Measurements from ENCODE around the gene SS18L1. TPM values are rescaled to one million over a fixed set of nuclear protein-coding genes. Genes with fewer than 3 reads are reported as not detected.
A peak's percentile ranks its signal among the peaks of the same experiment; 100 is the strongest.

The SS18L1 gene
- total RNA-seq, 2 experiments from 2014 or later: 19.5 to 23.0 TPM

- ATAC-seq (no peak), DNase-seq (no peak)
- CTCF ChIA-PET: no interaction called here
- no peaks in the 10 kb centered on the region for H3K27me3 Mint-ChIP-seq
- H3K4me1 Mint-ChIP-seq: peaks cover 18% of the 10 kb centered on the region
- H3K27ac Mint-ChIP-seq: no peak overlapping the region
- peaks cover 39% of the 10 kb centered on the region for H3K36me3 Mint-ChIP-seq
- peaks cover 4% of the 10 kb centered on the region for H3K9me3 Mint-ChIP-seq (ENCODE audit: low read depth)
- H3K4me3 Mint-ChIP-seq: no peak overlapping the region
Observed at GRCh38 chr20:62157387-62158087, 14.0 kb downstream of the SS18L1 start.

GRCh38 chr20:62158088-62158400 is 14.5 kb downstream of the SS18L1 start:
- peaks cover 34% of the 10 kb centered on the region for H3K36me3 Mint-ChIP-seq
- no peak for ATAC-seq
- H3K27me3 Mint-ChIP-seq: no peaks in the 10 kb centered on the region
- CTCF ChIA-PET: no interaction called here
- H3K4me1 Mint-ChIP-seq: peaks cover 18% of the 10 kb centered on the region
- peaks cover 4% of the 10 kb centered on the region for H3K9me3 Mint-ChIP-seq (ENCODE audit: low read depth)
- no peak overlapping the region for H3K27ac Mint-ChIP-seq
- no peak overlapping the region for H3K4me3 Mint-ChIP-seq
- no peak for DNase-seq

GRCh38 chr20:62158541-62158940 is 15.0 kb downstream of the SS18L1 start:
- peaks cover 1% of the 10 kb centered on the region for H3K9me3 Mint-ChIP-seq (ENCODE audit: low read depth)
- H3K4me3 Mint-ChIP-seq: no peak overlapping the region
- CTCF ChIA-PET: no interaction called here
- ATAC-seq (no peak), DNase-seq (no peak)
- no peak overlapping the region for H3K27ac Mint-ChIP-seq
- no peaks in the 10 kb centered on the region for H3K27me3 Mint-ChIP-seq
- peaks cover 29% of the 10 kb centered on the region for H3K36me3 Mint-ChIP-seq
- H3K4me1 Mint-ChIP-seq: peaks cover 18% of the 10 kb centered on the region

GRCh38 chr20:62159052-62159451 is 15.5 kb downstream of the SS18L1 start:
- H3K4me3 Mint-ChIP-seq: no peak overlapping the region

GRCh38 chr20:62159839-62160238 is 16.3 kb downstream of the SS18L1 start:
- Mint-ChIP-seq H3K9me3 (ENCODE audit: low read depth) (no peaks in the 10 kb centered on the region), H3K4me3 (no peak overlapping the region), H3K4me1 (peaks cover 18% of the 10 kb centered on the region), H3K27me3 (no peaks in the 10 kb centered on the region), H3K27ac (peak overlapping the region; percentile 62), H3K36me3 (peaks cover 18% of the 10 kb centered on the region)
- ATAC-seq (peak; percentile 59), DNase-seq (peak; percentile 84)
- CTCF ChIA-PET: no interaction called here

More at GRCh38 chr20:62159052-62159451, 15.5 kb downstream of the SS18L1 start:
- Mint-ChIP-seq H3K4me1 (peaks cover 18% of the 10 kb centered on the region), H3K27ac (no peak overlapping the region), H3K27me3 (no peaks in the 10 kb centered on the region), H3K9me3 (ENCODE audit: low read depth) (no peaks in the 10 kb centered on the region), H3K36me3 (peaks cover 24% of the 10 kb centered on the region)
- DNase-seq: no peak
- CTCF ChIA-PET: no interaction called here
- ATAC-seq: no peak

GRCh38 chr20:62160253-62160652 is 16.7 kb downstream of the SS18L1 start:
- DNase-seq (no peak), ATAC-seq (no peak)
- H3K9me3 Mint-ChIP-seq (ENCODE audit: low read depth): no peaks in the 10 kb centered on the region
- CTCF ChIA-PET: no interaction called here
- peaks cover 17% of the 10 kb centered on the region for H3K36me3 Mint-ChIP-seq
- H3K4me1 Mint-ChIP-seq: peaks cover 18% of the 10 kb centered on the region
- no peak overlapping the region for H3K4me3 Mint-ChIP-seq
- H3K27ac Mint-ChIP-seq: no peak overlapping the region
- no peaks in the 10 kb centered on the region for H3K27me3 Mint-ChIP-seq

- CTCF ChIA-PET: no interaction called here
- peaks cover 18% of the 10 kb centered on the region for H3K4me1 Mint-ChIP-seq
Observed at GRCh38 chr20:62160876-62161275, 17.3 kb downstream of the SS18L1 start.

GRCh38 chr20:62161347-62161746 is 17.8 kb downstream of the SS18L1 start:
- Mint-ChIP-seq H3K4me3 (no peak overlapping the region), H3K27ac (no peak overlapping the region), H3K27me3 (no peaks in the 10 kb centered on the region), H3K36me3 (peaks cover 17% of the 10 kb centered on the region), H3K9me3 (ENCODE audit: low read depth) (no peaks in the 10 kb centered on the region), H3K4me1 (peaks cover 18% of the 10 kb centered on the region)
- ATAC-seq (no peak), DNase-seq (no peak)
- CTCF ChIA-PET: no interaction called here

More at GRCh38 chr20:62160876-62161275, 17.3 kb downstream of the SS18L1 start:
- H3K27me3 Mint-ChIP-seq: no peaks in the 10 kb centered on the region
- H3K27ac Mint-ChIP-seq: no peak overlapping the region
- no peaks in the 10 kb centered on the region for H3K9me3 Mint-ChIP-seq (ENCODE audit: low read depth)
- no peak for ATAC-seq
- H3K36me3 Mint-ChIP-seq: peaks cover 17% of the 10 kb centered on the region
- no peak for DNase-seq
- no peak overlapping the region for H3K4me3 Mint-ChIP-seq

GRCh38 chr20:62162765-62163484 is 19.4 kb downstream of the SS18L1 start:
- no peak for DNase-seq
- ATAC-seq: no peak
- no peaks in the 10 kb centered on the region for H3K27me3 Mint-ChIP-seq
- no peak overlapping the region for H3K27ac Mint-ChIP-seq
- H3K4me1 Mint-ChIP-seq: peaks cover 18% of the 10 kb centered on the region
- peaks cover 17% of the 10 kb centered on the region for H3K36me3 Mint-ChIP-seq
- H3K9me3 Mint-ChIP-seq (ENCODE audit: low read depth): no peaks in the 10 kb centered on the region
- H3K4me3 Mint-ChIP-seq: no peak overlapping the region
- CTCF ChIA-PET: no interaction called here

GRCh38 chr20:62163485-62163865 is 19.9 kb downstream of the SS18L1 start:
- DNase-seq (no peak), ATAC-seq (no peak)
- Mint-ChIP-seq H3K27me3 (no peaks in the 10 kb centered on the region), H3K4me1 (peaks cover 18% of the 10 kb centered on the region), H3K9me3 (ENCODE audit: low read depth) (no peaks in the 10 kb centered on the region), H3K4me3 (no peak overlapping the region), H3K27ac (no peak overlapping the region), H3K36me3 (peaks cover 17% of the 10 kb centered on the region)
- CTCF ChIA-PET: no interaction called here

- H3K4me3 Mint-ChIP-seq: no peak overlapping the region
- ATAC-seq: no peak
- H3K27me3 Mint-ChIP-seq: no peaks in the 10 kb centered on the region
- CTCF ChIA-PET: no interaction called here
- no peak for DNase-seq
- H3K36me3 Mint-ChIP-seq: peaks cover 14% of the 10 kb centered on the region
- H3K9me3 Mint-ChIP-seq (ENCODE audit: low read depth): no peaks in the 10 kb centered on the region
- H3K27ac Mint-ChIP-seq: no peak overlapping the region
- H3K4me1 Mint-ChIP-seq: peaks cover 15% of the 10 kb centered on the region
Observed at GRCh38 chr20:62163986-62164762, 20.6 kb downstream of the SS18L1 start.

- no peak overlapping the region for H3K4me3 Mint-ChIP-seq
- ATAC-seq (no peak), DNase-seq (no peak)
- no peak overlapping the region for H3K27ac Mint-ChIP-seq
- H3K27me3 Mint-ChIP-seq: no peaks in the 10 kb centered on the region
- peaks cover 9% of the 10 kb centered on the region for H3K36me3 Mint-ChIP-seq
- H3K9me3 Mint-ChIP-seq (ENCODE audit: low read depth): no peaks in the 10 kb centered on the region
- H3K4me1 Mint-ChIP-seq: peaks cover 6% of the 10 kb centered on the region
- CTCF ChIA-PET: no interaction called here
Observed at GRCh38 chr20:62164879-62165761, 21.6 kb downstream of the SS18L1 start.

GRCh38 chr20:62165762-62166399 is 22.3 kb downstream of the SS18L1 start:
- no peak for DNase-seq
- CTCF ChIA-PET: no interaction called here
- Mint-ChIP-seq H3K4me3 (no peak overlapping the region), H3K9me3 (ENCODE audit: low read depth) (no peaks in the 10 kb centered on the region), H3K4me1 (no peaks in the 10 kb centered on the region), H3K36me3 (peaks cover 5% of the 10 kb centered on the region), H3K27me3 (no peaks in the 10 kb centered on the region), H3K27ac (no peak overlapping the region)
- no peak for ATAC-seq
